ENCODE measurements around the gene SLC25A19.

DNA sequence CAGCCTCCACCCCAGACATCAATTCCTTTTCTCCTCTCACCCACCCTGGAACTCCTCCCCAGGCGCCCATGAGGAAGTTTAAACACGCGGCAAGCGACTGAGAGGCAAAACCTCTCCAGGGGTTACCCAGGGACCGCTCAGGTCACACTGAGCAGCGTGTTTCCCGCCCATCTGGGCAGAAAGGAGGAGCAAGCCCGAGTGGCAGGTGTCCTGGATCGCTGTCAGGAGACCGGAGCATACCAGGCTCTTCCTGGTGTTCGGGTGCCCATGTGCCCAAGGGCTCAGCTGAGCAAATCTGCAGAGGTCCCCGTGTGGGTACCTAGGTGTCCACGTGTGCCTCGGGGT is 491 bp downstream of the SLC25A19 start:
- TF ChIP-seq, protein P1, sequence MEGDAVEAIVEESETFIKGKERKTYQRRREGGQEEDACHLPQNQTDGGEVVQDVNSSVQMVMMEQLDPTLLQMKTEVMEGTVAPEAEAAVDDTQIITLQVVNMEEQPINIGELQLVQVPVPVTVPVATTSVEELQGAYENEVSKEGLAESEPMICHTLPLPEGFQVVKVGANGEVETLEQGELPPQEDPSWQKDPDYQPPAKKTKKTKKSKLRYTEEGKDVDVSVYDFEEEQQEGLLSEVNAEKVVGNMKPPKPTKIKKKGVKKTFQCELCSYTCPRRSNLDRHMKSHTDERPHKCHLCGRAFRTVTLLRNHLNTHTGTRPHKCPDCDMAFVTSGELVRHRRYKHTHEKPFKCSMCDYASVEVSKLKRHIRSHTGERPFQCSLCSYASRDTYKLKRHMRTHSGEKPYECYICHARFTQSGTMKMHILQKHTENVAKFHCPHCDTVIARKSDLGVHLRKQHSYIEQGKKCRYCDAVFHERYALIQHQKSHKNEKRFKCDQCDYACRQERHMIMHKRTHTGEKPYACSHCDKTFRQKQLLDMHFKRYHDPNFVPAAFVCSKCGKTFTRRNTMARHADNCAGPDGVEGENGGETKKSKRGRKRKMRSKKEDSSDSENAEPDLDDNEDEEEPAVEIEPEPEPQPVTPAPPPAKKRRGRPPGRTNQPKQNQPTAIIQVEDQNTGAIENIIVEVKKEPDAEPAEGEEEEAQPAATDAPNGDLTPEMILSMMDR (IDR thresholded peaks at IDR 0.05) = no peak
- TF ChIP-seq POLR2A (IDR thresholded peaks at IDR 0.05) (no peak), EP300 (IDR thresholded peaks at IDR 0.05) (no peak)
